ENCODE data around the gene RTN4RL1.

RTN4RL1 gene

DNA sequence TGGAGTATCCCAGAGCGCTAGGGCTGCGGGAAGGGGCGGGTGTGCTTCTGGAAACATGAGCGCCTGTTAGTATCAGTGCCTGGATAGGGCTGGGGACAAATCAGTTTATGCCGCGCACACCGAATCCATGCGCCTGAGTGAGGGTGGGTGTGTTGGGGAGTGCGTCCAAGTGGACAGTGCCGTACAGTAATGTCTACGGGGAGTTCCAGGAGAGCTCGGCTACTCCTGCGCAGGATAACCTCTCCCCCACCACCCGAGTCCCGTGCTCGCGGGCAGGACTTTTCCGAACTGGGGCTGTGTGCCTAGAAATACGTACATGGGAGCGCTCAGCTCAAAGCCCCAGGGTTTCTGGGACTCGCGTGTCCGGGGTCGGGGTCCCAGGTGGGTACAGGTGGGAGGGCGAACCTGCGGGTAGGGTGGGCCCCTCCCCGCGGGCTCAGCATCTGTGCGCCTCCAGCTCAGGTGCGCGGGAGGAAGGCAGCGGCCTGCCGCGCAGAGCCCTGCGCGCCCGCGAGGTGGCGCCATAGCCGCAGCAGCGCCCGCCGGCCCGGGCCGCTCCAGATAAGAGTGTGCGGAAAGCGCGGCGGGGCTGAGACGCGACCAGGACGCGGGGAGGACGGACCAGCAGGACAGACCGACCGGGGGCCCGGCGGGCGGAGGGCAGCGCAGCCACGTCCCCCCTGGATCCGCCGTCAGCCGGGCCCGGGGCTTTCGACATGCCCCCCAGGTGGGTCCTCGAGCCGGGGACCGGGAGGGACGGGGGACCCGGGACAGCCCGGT, 29.6 kb upstream of the RTN4RL1 start, which contains the start of gene HIC1:
TSS of gene HIC1 (plus strand) at position 592 of the 780 bp plus-strand sequence. CDS start 1,588 bp downstream, outside the sequence.
- Histone ChIP-seq H3K4me1 (ENCODE audit: control insufficient read depth, low read depth, low read length) (no peaks in the 10 kb centered on the region), H4K5ac (ENCODE audit: low read length) (no peak within 1 kb of the TSS), H3K79me1 (ENCODE audit: low read length) (no peaks in the 10 kb centered on the region), H3K27ac (ENCODE audit: low read depth, low read length) (no peak within 1 kb of the TSS), H3K79me2 (ENCODE audit: control insufficient read depth, insufficient read depth, low read length) (no peaks in the 10 kb centered on the region), H3K4me2 (ENCODE audit: low read length) (peak within 1 kb of the TSS; percentile 44), H2BK5ac (ENCODE audit: low read length) (no peak within 1 kb of the TSS), H3K9ac (ENCODE audit: low read length) (no peak within 1 kb of the TSS), H3K4ac (ENCODE audit: low read depth, low read length) (no peak within 1 kb of the TSS), H3K56ac (ENCODE audit: low read length) (no peak within 1 kb of the TSS), H4K8ac (ENCODE audit: low read depth, low read length) (no peak within 1 kb of the TSS), H2AK5ac (ENCODE audit: low read length) (no peak within 1 kb of the TSS), H3K23ac (ENCODE audit: low read length) (no peak within 1 kb of the TSS), H3K36me3 (ENCODE audit: control insufficient read depth, insufficient read depth, low read length) (no peaks in the 10 kb centered on the region), H3K4me3 (ENCODE audit: low read length) (no peak within 1 kb of the TSS), H2BK120ac (ENCODE audit: low read depth, low read length) (no peak within 1 kb of the TSS), H2BK15ac (replicated peaks; ENCODE audit: low read depth) (no peak within 1 kb of the TSS), H3K18ac (ENCODE audit: low read length) (peak within 1 kb of the TSS; percentile 8), H3K27me3 (ENCODE audit: insufficient read depth, low read length, poor library complexity) (peaks cover 53% of the 10 kb centered on the region)
- peak; percentile 68 for DNase-seq
- no CpG with 5 or more reads among the region's 72 CpGs for WGBS (ENCODE audit: extremely low coverage, insufficient coverage, low lambda C conversion rate)

DNA sequence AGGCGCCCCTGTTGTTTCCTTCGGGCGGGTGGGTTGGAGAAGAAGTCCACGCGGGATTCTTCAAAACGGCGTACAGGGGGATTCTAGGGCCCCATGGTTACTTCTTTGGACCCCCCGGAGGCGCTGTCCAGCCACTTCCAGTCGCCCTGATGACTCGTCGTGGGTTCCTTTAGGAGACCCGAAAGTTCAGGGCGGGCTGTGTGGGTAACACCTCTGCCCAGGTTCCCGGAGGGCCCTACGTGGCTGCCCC, 29.1 kb upstream of the RTN4RL1 start:
- H3K18ac ChIP-seq (ENCODE audit: low read length), result no peak overlapping the region
- H2BK5ac ChIP-seq (ENCODE audit: low read length), result no peak overlapping the region
- no peaks in the 10 kb centered on the region for H3K36me3 ChIP-seq (ENCODE audit: control insufficient read depth, insufficient read depth, low read length)
- H3K9ac ChIP-seq (ENCODE audit: low read length), result no peak overlapping the region
- DNase-seq, result no peak
- no peak overlapping the region for H4K8ac ChIP-seq (ENCODE audit: low read depth, low read length)
- H3K4me2 ChIP-seq (ENCODE audit: low read length), result no peak overlapping the region
- H2BK120ac ChIP-seq (ENCODE audit: low read depth, low read length), result no peak overlapping the region
- H2AK5ac ChIP-seq (ENCODE audit: low read length), result no peak overlapping the region
- H3K56ac ChIP-seq (ENCODE audit: low read length), result no peak overlapping the region
- no CpG with 5 or more reads among the region's 16 CpGs for WGBS (ENCODE audit: extremely low coverage, insufficient coverage, low lambda C conversion rate)
- no peaks in the 10 kb centered on the region for H3K4me1 ChIP-seq (ENCODE audit: control insufficient read depth, low read depth, low read length)
- no peak overlapping the region for H2BK15ac ChIP-seq (replicated peaks; ENCODE audit: low read depth)
- H3K79me2 ChIP-seq (ENCODE audit: control insufficient read depth, insufficient read depth, low read length), result no peaks in the 10 kb centered on the region
- no peaks in the 10 kb centered on the region for H3K79me1 ChIP-seq (ENCODE audit: low read length)
- H3K4me3 ChIP-seq (ENCODE audit: low read length), result no peak overlapping the region
- no peak overlapping the region for H3K23ac ChIP-seq (ENCODE audit: low read length)
- H3K4ac ChIP-seq (ENCODE audit: low read depth, low read length), result no peak overlapping the region
- no peak overlapping the region for H3K27ac ChIP-seq (ENCODE audit: low read depth, low read length)
- peaks cover 53% of the 10 kb centered on the region for H3K27me3 ChIP-seq (ENCODE audit: insufficient read depth, low read length, poor library complexity)
- H4K5ac ChIP-seq (ENCODE audit: low read length), result no peak overlapping the region

DNA sequence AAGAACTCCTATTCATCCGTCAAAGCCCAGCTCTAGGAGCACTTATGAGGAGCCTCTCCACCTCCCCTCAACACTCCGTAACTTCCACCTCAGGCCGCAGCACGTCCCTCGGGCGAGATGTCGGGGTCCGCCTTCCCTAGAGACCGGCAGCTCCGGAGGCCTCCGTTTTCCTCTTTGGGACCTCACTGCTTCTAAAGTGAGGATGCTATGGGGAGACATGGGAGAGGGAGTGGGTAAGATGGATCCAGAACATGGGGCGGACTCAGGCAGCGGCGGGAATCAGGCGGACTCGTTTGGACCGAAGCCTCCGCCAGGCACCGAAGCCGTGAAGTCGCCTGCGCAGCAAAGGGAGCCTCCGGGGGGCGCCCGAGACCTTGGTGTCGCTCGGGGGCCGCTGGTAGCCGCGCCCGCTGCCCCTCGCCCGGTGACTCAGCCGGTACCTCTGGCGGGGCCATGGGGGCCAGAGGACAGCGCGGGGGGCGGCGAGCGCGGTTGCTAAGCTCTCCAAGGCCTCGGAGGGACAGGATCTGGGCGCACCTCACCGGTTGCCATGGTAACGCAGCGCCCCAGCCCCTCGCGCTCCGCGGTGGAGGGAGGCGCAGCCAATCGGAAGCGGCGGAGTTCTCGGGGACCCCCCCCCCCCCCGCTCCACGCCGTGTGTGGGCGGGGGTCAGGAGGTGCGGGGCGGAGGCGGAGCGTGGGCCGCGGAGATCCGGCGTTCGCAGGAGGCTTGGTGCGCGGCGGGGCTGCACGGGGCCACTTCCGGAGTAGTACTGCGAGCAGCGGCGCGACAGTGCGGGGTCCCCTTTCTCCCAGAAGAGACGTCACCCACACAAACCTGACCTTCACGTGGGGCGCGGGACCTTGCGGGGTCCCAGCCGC, 28.5 kb upstream of the RTN4RL1 start:
- H3K79me1 ChIP-seq (ENCODE audit: low read length), result no peaks in the 10 kb centered on the region
- H2AK5ac ChIP-seq (ENCODE audit: low read length), result no peak overlapping the region
- H3K9ac ChIP-seq (ENCODE audit: low read length), result no peak overlapping the region
- no peaks in the 10 kb centered on the region for H3K79me2 ChIP-seq (ENCODE audit: control insufficient read depth, insufficient read depth, low read length)
- H2BK15ac ChIP-seq (replicated peaks; ENCODE audit: low read depth), result no peak overlapping the region
- no peak overlapping the region for H4K8ac ChIP-seq (ENCODE audit: low read depth, low read length)
- H3K23ac ChIP-seq (ENCODE audit: low read length), result no peak overlapping the region
- no peak overlapping the region for H2BK120ac ChIP-seq (ENCODE audit: low read depth, low read length)
- WGBS (ENCODE audit: extremely low coverage, insufficient coverage, low lambda C conversion rate), result no CpG with 5 or more reads among the region's 84 CpGs
- H3K4me2 ChIP-seq (ENCODE audit: low read length), result peak overlapping the region; percentile 34
- no peak overlapping the region for H3K4ac ChIP-seq (ENCODE audit: low read depth, low read length)
- H3K27ac ChIP-seq (ENCODE audit: low read depth, low read length), result no peak overlapping the region
- peaks cover 2% of the 10 kb centered on the region for H3K4me1 ChIP-seq (ENCODE audit: control insufficient read depth, low read depth, low read length)
- no peak overlapping the region for H2BK5ac ChIP-seq (ENCODE audit: low read length)
- no peak overlapping the region for H3K18ac ChIP-seq (ENCODE audit: low read length)
- H3K4me3 ChIP-seq (ENCODE audit: low read length), result no peak overlapping the region
- DNase-seq, result peak; percentile 76
- no peak overlapping the region for H3K56ac ChIP-seq (ENCODE audit: low read length)
- H3K36me3 ChIP-seq (ENCODE audit: control insufficient read depth, insufficient read depth, low read length), result no peaks in the 10 kb centered on the region
- H3K27me3 ChIP-seq (ENCODE audit: insufficient read depth, low read length, poor library complexity), result peaks cover 53% of the 10 kb centered on the region
- H4K5ac ChIP-seq (ENCODE audit: low read length), result no peak overlapping the region

GRCh38 chr17:2051933-2052559, 26.9 kb upstream of the RTN4RL1 start:
- no peak overlapping the region for H2AK5ac ChIP-seq (ENCODE audit: low read length)
- H4K5ac ChIP-seq (ENCODE audit: low read length), result no peak overlapping the region
- no peak overlapping the region for H3K4me3 ChIP-seq (ENCODE audit: low read length)
- H4K8ac ChIP-seq (ENCODE audit: low read depth, low read length), result no peak overlapping the region
- no peak overlapping the region for H3K56ac ChIP-seq (ENCODE audit: low read length)
- H2BK120ac ChIP-seq (ENCODE audit: low read depth, low read length), result no peak overlapping the region
- H3K23ac ChIP-seq (ENCODE audit: low read length), result no peak overlapping the region
- H3K4ac ChIP-seq (ENCODE audit: low read depth, low read length), result no peak overlapping the region
- no peak for DNase-seq
- no peaks in the 10 kb centered on the region for H3K36me3 ChIP-seq (ENCODE audit: control insufficient read depth, insufficient read depth, low read length)
- H2BK15ac ChIP-seq (replicated peaks; ENCODE audit: low read depth), result no peak overlapping the region
- H3K4me1 ChIP-seq (ENCODE audit: control insufficient read depth, low read depth, low read length), result peaks cover 3% of the 10 kb centered on the region
- no peak overlapping the region for H3K18ac ChIP-seq (ENCODE audit: low read length)
- no CpG with 5 or more reads among the region's 14 CpGs for WGBS (ENCODE audit: extremely low coverage, insufficient coverage, low lambda C conversion rate)
- H3K4me2 ChIP-seq (ENCODE audit: low read length), result no peak overlapping the region
- no peaks in the 10 kb centered on the region for H3K79me1 ChIP-seq (ENCODE audit: low read length)
- no peak overlapping the region for H2BK5ac ChIP-seq (ENCODE audit: low read length)
- H3K79me2 ChIP-seq (ENCODE audit: control insufficient read depth, insufficient read depth, low read length), result no peaks in the 10 kb centered on the region
- no peak overlapping the region for H3K9ac ChIP-seq (ENCODE audit: low read length)
- H3K27me3 ChIP-seq (ENCODE audit: insufficient read depth, low read length, poor library complexity), result peaks cover 41% of the 10 kb centered on the region
- H3K27ac ChIP-seq (ENCODE audit: low read depth, low read length), result no peak overlapping the region

GRCh38 chr17:2051061-2051932, 26.2 kb upstream of the RTN4RL1 start:
- no peak overlapping the region for H4K8ac ChIP-seq (ENCODE audit: low read depth, low read length)
- peaks cover 38% of the 10 kb centered on the region for H3K27me3 ChIP-seq (ENCODE audit: insufficient read depth, low read length, poor library complexity)
- no peak overlapping the region for H3K56ac ChIP-seq (ENCODE audit: low read length)
- DNase-seq, result no peak
- H3K79me2 ChIP-seq (ENCODE audit: control insufficient read depth, insufficient read depth, low read length), result no peaks in the 10 kb centered on the region
- WGBS (ENCODE audit: extremely low coverage, insufficient coverage, low lambda C conversion rate), result no CpG with 5 or more reads among the region's 81 CpGs
- no peak overlapping the region for H2AK5ac ChIP-seq (ENCODE audit: low read length)
- no peak overlapping the region for H3K18ac ChIP-seq (ENCODE audit: low read length)
- no peaks in the 10 kb centered on the region for H3K79me1 ChIP-seq (ENCODE audit: low read length)
- no peak overlapping the region for H3K4ac ChIP-seq (ENCODE audit: low read depth, low read length)
- no peak overlapping the region for H3K4me2 ChIP-seq (ENCODE audit: low read length)
- no peak overlapping the region for H4K5ac ChIP-seq (ENCODE audit: low read length)
- no peak overlapping the region for H3K4me3 ChIP-seq (ENCODE audit: low read length)
- no peak overlapping the region for H2BK120ac ChIP-seq (ENCODE audit: low read depth, low read length)
- no peak overlapping the region for H2BK5ac ChIP-seq (ENCODE audit: low read length)
- H3K23ac ChIP-seq (ENCODE audit: low read length), result no peak overlapping the region
- no peaks in the 10 kb centered on the region for H3K36me3 ChIP-seq (ENCODE audit: control insufficient read depth, insufficient read depth, low read length)
- H3K9ac ChIP-seq (ENCODE audit: low read length), result no peak overlapping the region
- peaks cover 3% of the 10 kb centered on the region for H3K4me1 ChIP-seq (ENCODE audit: control insufficient read depth, low read depth, low read length)
- H2BK15ac ChIP-seq (replicated peaks; ENCODE audit: low read depth), result no peak overlapping the region
- H3K27ac ChIP-seq (ENCODE audit: low read depth, low read length), result no peak overlapping the region

Data from mesendoderm (in vitro differentiated cells).